ENCODE results near the gene CFAP46. TPM values are rescaled to one million over a fixed set of nuclear protein-coding genes. Genes with fewer than 3 reads are reported as not detected.
A peak's percentile ranks its signal among the peaks of the same experiment; 100 is the strongest.
"Not testable (repeated sequence)": the region's sequence is repeated elsewhere in the genome, so short reads cannot be mapped to it uniquely, and the experiment has no call there.

The CFAP46 gene
- total and polyA plus RNA-seq, 3 experiments from 2014 or later, result 0.09 TPM; not detected in 2

GRCh38 chr10:132774902-132775863 lies 167.2 kb downstream of the CFAP46 start:
- CTCF ChIA-PET, result no interaction called here
- Histone ChIP-seq H3K36me3 (ENCODE audit: insufficient read depth, low read length) (no peaks in the 10 kb centered on the region), H3K27me3 (ENCODE audit: insufficient read depth, low read length, poor library complexity, severe bottlenecking) (no peaks in the 10 kb centered on the region), H3K27ac (ENCODE audit: low read depth, low read length) (no peak overlapping the region), H3K9me3 (ENCODE audit: low read length) (no peaks in the 10 kb centered on the region), H3K4me3 (ENCODE audit: low read length) (no peak overlapping the region), H3K4me1 (ENCODE audit: insufficient read depth, low read length) (no peaks in the 10 kb centered on the region)
- no peaks in the 10 kb centered on the region for H3K27me3 Mint-ChIP-seq
- DNase-seq, result no peak
- H3K4me1 Mint-ChIP-seq, result no peaks in the 10 kb centered on the region
- no peak overlapping the region for H3K4me3 Mint-ChIP-seq
- POLR2A ChIA-PET, result no interaction called here
- no peaks in the 10 kb centered on the region for H3K9me3 Mint-ChIP-seq
- H3K27ac Mint-ChIP-seq, result no peak overlapping the region
- peaks cover 0 to 28% (median 0%) of the 10 kb centered on the region in 3 donors for H3K36me3 Mint-ChIP-seq

DNA sequence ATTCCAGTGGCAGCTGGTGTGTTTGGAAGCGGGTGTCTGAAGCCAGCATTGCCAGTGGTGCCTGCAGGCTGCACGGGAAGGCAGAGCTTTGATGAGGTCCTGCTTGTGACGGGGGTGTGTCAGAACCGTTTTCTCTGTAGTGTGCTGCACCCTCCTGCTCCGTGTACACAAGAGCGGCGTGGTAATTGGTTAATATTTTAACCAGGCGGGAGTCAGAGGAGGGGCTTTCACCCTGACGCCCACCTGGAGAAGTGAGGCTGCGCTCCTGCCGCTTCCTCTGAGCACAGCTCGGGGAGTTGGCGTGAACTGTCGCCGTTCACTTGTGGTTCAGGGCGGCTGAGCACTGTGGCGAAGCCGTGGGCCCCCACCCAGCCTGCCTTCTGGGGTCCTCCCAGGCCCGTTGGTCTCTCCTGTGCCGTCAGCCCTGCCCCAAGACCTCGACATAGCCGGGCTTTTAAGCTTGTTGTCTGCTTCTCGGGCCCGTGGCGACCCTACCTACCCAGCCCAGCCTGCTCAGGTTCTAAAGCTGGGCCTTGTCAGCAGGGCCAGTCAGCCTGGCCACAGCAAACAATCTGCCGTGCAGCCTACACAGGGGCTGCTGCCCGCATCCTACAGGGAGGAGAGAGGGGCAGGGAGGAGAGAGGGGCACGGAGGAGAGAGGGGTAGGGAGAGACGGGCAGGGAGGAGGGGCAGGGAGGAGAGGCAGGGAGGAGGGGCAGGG lies 168.0 kb downstream of the CFAP46 start:
- H3K27me3 Mint-ChIP-seq, result no peaks in the 10 kb centered on the region

GRCh38 chr10:132772816-132773215 lies 169.6 kb downstream of the CFAP46 start:
- H3K27ac ChIP-seq (ENCODE audit: low read depth, low read length); CTCF ChIA-PET; H3K4me3 ChIP-seq (ENCODE audit: low read length); POLR2A ChIA-PET; H3K4me3 Mint-ChIP-seq; H3K36me3 ChIP-seq (ENCODE audit: insufficient read depth, low read length); H3K9me3 ChIP-seq (ENCODE audit: low read length); H3K27me3 ChIP-seq (ENCODE audit: insufficient read depth, low read length, poor library complexity, severe bottlenecking); H3K4me1 Mint-ChIP-seq; H3K27me3 Mint-ChIP-seq; H3K4me1 ChIP-seq (ENCODE audit: insufficient read depth, low read length); H3K9me3 Mint-ChIP-seq; H3K27ac Mint-ChIP-seq; DNase-seq: not testable (repeated sequence)
- H3K36me3 Mint-ChIP-seq, result peaks cover 0 to 25% (median 4%) of the 10 kb centered on the region in 3 donors

More for the DNA sequence above, 168.0 kb downstream of the CFAP46 start:
- no peak overlapping the region for H3K4me3 ChIP-seq (ENCODE audit: low read length)
- DNase-seq, result no peak
- H3K36me3 ChIP-seq (ENCODE audit: insufficient read depth, low read length), result no peaks in the 10 kb centered on the region
- ChIA-PET CTCF (no interaction called here), POLR2A (no interaction called here)
- Mint-ChIP-seq H3K4me3 (no peak overlapping the region), H3K9me3 (no peaks in the 10 kb centered on the region), H3K27ac (no peak overlapping the region), H3K4me1 (no peaks in the 10 kb centered on the region), H3K36me3 (peaks cover 0 to 23% (median 0%) of the 10 kb centered on the region in 3 donors)
- H3K4me1 ChIP-seq (ENCODE audit: insufficient read depth, low read length), result no peaks in the 10 kb centered on the region
- no peak overlapping the region for H3K27ac ChIP-seq (ENCODE audit: low read depth, low read length)
- no peaks in the 10 kb centered on the region for H3K9me3 ChIP-seq (ENCODE audit: low read length)
- no peaks in the 10 kb centered on the region for H3K27me3 ChIP-seq (ENCODE audit: insufficient read depth, low read length, poor library complexity, severe bottlenecking)

DNA sequence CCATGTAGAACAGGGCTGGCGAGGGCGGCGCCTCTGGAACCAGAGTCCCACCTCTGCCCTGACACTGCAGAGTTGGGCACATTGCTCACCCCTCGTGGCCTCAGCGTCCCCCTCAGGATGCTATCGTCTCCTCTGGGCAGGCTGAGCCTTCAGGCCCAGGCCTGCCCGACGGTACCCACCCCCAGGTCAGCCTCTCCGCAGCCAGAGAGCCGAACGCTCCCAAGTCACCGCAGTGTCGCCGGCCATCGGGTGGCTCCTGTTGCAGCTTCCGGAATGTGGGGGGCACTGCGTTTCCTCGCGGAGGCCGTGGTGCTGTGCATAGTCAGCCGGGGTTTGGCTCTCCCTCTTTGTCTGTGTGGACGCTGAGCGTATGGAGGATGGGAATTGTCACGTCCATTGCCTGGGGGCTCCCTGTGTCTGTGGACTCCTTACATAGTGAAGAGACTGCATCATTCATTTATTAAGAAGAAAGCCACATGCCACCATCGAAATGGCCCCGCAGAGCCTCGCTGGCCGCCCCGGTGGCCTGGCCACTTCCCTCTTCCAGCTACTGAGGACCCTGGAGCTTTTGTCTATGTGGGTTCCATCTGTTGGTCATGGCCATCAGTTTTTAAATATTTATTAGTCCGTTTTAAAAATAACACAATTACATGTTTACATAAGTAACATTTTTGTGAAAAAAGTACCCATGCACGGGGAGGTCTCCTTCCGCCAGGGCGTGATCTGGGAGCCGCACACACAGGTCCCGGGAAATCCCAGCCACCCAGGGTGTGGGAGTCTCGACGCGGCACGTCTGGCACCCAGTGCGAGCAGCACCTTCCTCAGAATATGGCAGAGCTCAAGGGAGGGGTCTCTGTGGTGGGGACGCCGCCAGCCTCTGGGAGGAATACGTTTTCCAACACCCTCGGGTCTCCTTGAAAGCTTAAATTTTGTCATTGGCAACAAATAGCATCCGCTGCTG lies 172.0 kb downstream of the CFAP46 start:
- no peaks in the 10 kb centered on the region for H3K27me3 ChIP-seq (ENCODE audit: insufficient read depth, low read length, poor library complexity, severe bottlenecking)
- no peak overlapping the region for H3K27ac ChIP-seq (ENCODE audit: low read depth, low read length)
- H3K4me3 ChIP-seq (ENCODE audit: low read length), result no peak overlapping the region
- no peak overlapping the region for H3K27ac Mint-ChIP-seq
- H3K36me3 Mint-ChIP-seq, result peaks cover 0 to 22% (median 10%) of the 10 kb centered on the region in 3 donors
- peaks cover 0 to 1% of the 10 kb centered on the region in 2 donors for H3K27me3 Mint-ChIP-seq
- no peaks in the 10 kb centered on the region for H3K9me3 Mint-ChIP-seq
- H3K4me1 ChIP-seq (ENCODE audit: insufficient read depth, low read length), result no peaks in the 10 kb centered on the region
- H3K4me1 Mint-ChIP-seq, result no peaks in the 10 kb centered on the region
- H3K36me3 ChIP-seq (ENCODE audit: insufficient read depth, low read length), result no peaks in the 10 kb centered on the region
- ChIA-PET POLR2A (no interaction called here), CTCF (interaction anchor here (1.7 kb wide), 1 partner anchor 44 kb away, joined by 3 read pairs; no protein-coding TSS in a partner anchor)
- H3K4me3 Mint-ChIP-seq, result no peak overlapping the region
- DNase-seq, result no peak
- H3K9me3 ChIP-seq (ENCODE audit: low read length), result no peaks in the 10 kb centered on the region

GRCh38 chr10:132768346-132769248 lies 173.8 kb downstream of the CFAP46 start:
- H3K4me1 ChIP-seq (ENCODE audit: insufficient read depth, low read length), result no peaks in the 10 kb centered on the region
- H3K36me3 ChIP-seq (ENCODE audit: insufficient read depth, low read length), result no peaks in the 10 kb centered on the region
- H3K9me3 ChIP-seq (ENCODE audit: low read length), result no peaks in the 10 kb centered on the region
- no peak overlapping the region for H3K4me3 Mint-ChIP-seq
- H3K4me3 ChIP-seq (ENCODE audit: low read length), result no peak overlapping the region
- DNase-seq, result no peak
- POLR2A ChIA-PET, result no interaction called here
- no peak overlapping the region for H3K27ac ChIP-seq (ENCODE audit: low read depth, low read length)
- H3K4me1 Mint-ChIP-seq, result no peaks in the 10 kb centered on the region
- H3K27me3 ChIP-seq (ENCODE audit: insufficient read depth, low read length, poor library complexity, severe bottlenecking), result no peaks in the 10 kb centered on the region
- peaks cover 0 to 22% (median 10%) of the 10 kb centered on the region in 3 donors for H3K36me3 Mint-ChIP-seq
- H3K9me3 Mint-ChIP-seq, result no peaks in the 10 kb centered on the region
- CTCF ChIA-PET, result no interaction called here
- peaks cover 0 to 1% of the 10 kb centered on the region in 2 donors for H3K27me3 Mint-ChIP-seq
- H3K27ac Mint-ChIP-seq, result peak overlapping the region in 1 of 8 donors; percentile 47

DNA sequence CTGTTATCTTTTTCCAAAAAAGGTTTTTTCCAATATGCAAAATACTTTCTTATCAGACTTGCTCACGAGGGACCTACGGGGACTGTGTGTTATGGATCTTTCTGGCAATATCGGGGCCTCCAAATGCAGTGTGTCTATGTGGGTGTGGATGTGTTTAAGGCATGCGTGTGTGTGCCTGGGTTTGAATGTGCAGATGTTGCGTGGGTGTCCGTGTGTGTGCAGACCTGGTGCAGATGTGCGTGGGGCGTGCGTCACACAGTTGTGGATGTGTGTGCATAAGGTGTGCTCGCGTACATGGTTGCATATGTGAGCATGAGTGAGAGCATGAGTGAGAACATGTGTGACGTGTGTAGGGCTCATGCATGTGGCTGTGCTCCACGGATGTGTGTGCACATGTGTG lies 176.1 kb downstream of the CFAP46 start:
- Histone ChIP-seq H3K9me3 (ENCODE audit: low read length) (no peaks in the 10 kb centered on the region), H3K27me3 (ENCODE audit: insufficient read depth, low read length, poor library complexity, severe bottlenecking) (no peaks in the 10 kb centered on the region), H3K27ac (ENCODE audit: low read depth, low read length) (no peak overlapping the region), H3K36me3 (ENCODE audit: insufficient read depth, low read length) (no peaks in the 10 kb centered on the region), H3K4me3 (ENCODE audit: low read length) (no peak overlapping the region), H3K4me1 (ENCODE audit: insufficient read depth, low read length) (no peaks in the 10 kb centered on the region)
- peaks cover 0 to 1% of the 10 kb centered on the region in 2 donors for H3K27me3 Mint-ChIP-seq
- CTCF ChIA-PET, result no interaction called here
- peaks cover 0 to 3% (median 2%) of the 10 kb centered on the region in 3 donors for H3K4me1 Mint-ChIP-seq
- DNase-seq, result no peak
- H3K27ac Mint-ChIP-seq, result peak overlapping the region in 1 of 8 donors; percentile 43
- no peaks in the 10 kb centered on the region for H3K9me3 Mint-ChIP-seq
- POLR2A ChIA-PET, result no interaction called here
- peaks cover 0 to 21% (median 10%) of the 10 kb centered on the region in 3 donors for H3K36me3 Mint-ChIP-seq
- no peak overlapping the region for H3K4me3 Mint-ChIP-seq

GRCh38 chr10:132765435-132765834 lies 176.9 kb downstream of the CFAP46 start:
- Mint-ChIP-seq H3K9me3 (no peaks in the 10 kb centered on the region), H3K27me3 (peaks cover 0 to 1% of the 10 kb centered on the region in 2 donors), H3K4me3 (no peak overlapping the region), H3K36me3 (peaks cover 0 to 21% (median 10%) of the 10 kb centered on the region in 3 donors), H3K4me1 (peaks cover 0 to 3% (median 2%) of the 10 kb centered on the region in 3 donors), H3K27ac (peak overlapping the region in 1 of 8 donors; percentile 24)
- ChIA-PET POLR2A (no interaction called here), CTCF (no interaction called here)
- DNase-seq, result no peak
- Histone ChIP-seq H3K27me3 (ENCODE audit: insufficient read depth, low read length, poor library complexity, severe bottlenecking) (no peaks in the 10 kb centered on the region), H3K9me3 (ENCODE audit: low read length) (no peaks in the 10 kb centered on the region), H3K27ac (ENCODE audit: low read depth, low read length) (no peak overlapping the region), H3K4me3 (ENCODE audit: low read length) (no peak overlapping the region), H3K36me3 (ENCODE audit: insufficient read depth, low read length) (no peaks in the 10 kb centered on the region), H3K4me1 (ENCODE audit: insufficient read depth, low read length) (no peaks in the 10 kb centered on the region)

All from CD8-positive, alpha-beta memory T cell (primary cell).